ENCODE measurements around the gene STX16.

DNA sequence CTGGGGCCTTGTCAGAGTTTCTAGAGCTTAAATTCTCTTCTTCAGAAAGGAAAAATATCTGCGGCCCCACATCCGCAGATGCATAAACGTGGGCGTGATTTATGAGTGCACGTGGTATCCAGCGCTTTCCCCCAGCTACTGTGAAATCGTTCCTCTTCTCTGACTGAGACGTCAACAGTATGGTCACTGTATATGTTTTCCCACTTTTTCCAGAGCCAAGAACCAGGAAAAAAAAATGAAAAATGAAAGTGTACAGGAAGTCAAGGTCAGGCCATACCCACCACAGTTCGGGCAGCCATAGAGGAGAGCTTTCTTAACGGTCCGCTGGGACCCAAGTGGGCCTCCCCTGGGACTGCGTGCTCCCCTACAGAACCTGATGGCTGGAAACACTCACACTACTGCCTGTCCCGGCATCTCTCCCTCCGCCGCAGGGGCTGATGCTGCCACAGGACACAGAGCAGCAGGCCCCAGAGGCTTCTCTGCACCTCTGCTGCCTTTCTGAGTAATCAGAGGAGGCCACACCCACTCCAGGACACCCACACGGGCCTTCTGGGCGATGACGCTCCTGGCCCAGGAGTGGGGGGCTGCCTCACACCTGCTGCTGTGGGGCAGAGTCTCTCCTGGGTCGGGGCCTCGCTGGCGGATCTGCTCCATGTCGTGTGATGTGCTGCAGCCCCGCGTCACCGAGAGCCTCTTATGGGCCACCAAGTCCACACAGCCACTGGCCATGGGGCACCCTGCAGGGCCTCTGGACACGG is 16.4 kb upstream of the STX16 start:
- TF ChIP-seq, protein P1, sequence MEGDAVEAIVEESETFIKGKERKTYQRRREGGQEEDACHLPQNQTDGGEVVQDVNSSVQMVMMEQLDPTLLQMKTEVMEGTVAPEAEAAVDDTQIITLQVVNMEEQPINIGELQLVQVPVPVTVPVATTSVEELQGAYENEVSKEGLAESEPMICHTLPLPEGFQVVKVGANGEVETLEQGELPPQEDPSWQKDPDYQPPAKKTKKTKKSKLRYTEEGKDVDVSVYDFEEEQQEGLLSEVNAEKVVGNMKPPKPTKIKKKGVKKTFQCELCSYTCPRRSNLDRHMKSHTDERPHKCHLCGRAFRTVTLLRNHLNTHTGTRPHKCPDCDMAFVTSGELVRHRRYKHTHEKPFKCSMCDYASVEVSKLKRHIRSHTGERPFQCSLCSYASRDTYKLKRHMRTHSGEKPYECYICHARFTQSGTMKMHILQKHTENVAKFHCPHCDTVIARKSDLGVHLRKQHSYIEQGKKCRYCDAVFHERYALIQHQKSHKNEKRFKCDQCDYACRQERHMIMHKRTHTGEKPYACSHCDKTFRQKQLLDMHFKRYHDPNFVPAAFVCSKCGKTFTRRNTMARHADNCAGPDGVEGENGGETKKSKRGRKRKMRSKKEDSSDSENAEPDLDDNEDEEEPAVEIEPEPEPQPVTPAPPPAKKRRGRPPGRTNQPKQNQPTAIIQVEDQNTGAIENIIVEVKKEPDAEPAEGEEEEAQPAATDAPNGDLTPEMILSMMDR (IDR thresholded peaks at IDR 0.05) = no peak
- TF ChIP-seq TCF7L2 (IDR thresholded peaks at IDR 0.05; ENCODE audit: low read depth, low read length) = no peak
